ENCODE measurements around the gene ATP8B1.
"Not testable (repeated sequence)": the region's sequence is repeated elsewhere in the genome, so short reads cannot be mapped to it uniquely, and the experiment has no call there.

GRCh38 chr18:57735042-57735441 is 68.1 kb downstream of the ATP8B1 start:
- TF ChIP-seq, protein P1, sequence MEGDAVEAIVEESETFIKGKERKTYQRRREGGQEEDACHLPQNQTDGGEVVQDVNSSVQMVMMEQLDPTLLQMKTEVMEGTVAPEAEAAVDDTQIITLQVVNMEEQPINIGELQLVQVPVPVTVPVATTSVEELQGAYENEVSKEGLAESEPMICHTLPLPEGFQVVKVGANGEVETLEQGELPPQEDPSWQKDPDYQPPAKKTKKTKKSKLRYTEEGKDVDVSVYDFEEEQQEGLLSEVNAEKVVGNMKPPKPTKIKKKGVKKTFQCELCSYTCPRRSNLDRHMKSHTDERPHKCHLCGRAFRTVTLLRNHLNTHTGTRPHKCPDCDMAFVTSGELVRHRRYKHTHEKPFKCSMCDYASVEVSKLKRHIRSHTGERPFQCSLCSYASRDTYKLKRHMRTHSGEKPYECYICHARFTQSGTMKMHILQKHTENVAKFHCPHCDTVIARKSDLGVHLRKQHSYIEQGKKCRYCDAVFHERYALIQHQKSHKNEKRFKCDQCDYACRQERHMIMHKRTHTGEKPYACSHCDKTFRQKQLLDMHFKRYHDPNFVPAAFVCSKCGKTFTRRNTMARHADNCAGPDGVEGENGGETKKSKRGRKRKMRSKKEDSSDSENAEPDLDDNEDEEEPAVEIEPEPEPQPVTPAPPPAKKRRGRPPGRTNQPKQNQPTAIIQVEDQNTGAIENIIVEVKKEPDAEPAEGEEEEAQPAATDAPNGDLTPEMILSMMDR (IDR thresholded peaks at IDR 0.05; ENCODE audit: extremely low read depth in 1 of 2, insufficient read depth in 1 of 2, low read depth in 1 of 2, low read length in 2 of 2): not testable (repeated sequence)
- TF ChIP-seq MYC (IDR thresholded peaks at IDR 0.05; ENCODE audit: low read depth, low read length): not testable (repeated sequence)

All from endothelial cell of umbilical vein (primary cell).